ENCODE results near the gene SLC12A7. TPM values are rescaled to one million over a fixed set of nuclear protein-coding genes. Genes with fewer than 3 reads are reported as not detected.
A peak's percentile ranks its signal among the peaks of the same experiment; 100 is the strongest.

SLC12A7 gene
- total RNA-seq, 4 donors from 2014 or later, result 10.6 to 32.2 (median 18.1) TPM

GRCh38 chr5:1035421-1036405 is 76.2 kb downstream of the SLC12A7 start:
- WGBS, 2 donors, result 88 to 96% methylated on average over 14 to 20 of the region's 25 CpGs
- no peak overlapping the region for H3K4me3 ChIP-seq (ENCODE audit: low read depth, poor library complexity, severe bottlenecking)
- intact Hi-C loops (cut with DNase I; ENCODE audit: low total_unique reads), result no loop called here
- DNase-seq (ENCODE audit: low spot score in 2 of 2), result peak in 1 of 2 donors; percentile 83
- TF ChIP-seq CTCF (IDR thresholded peaks at IDR 0.05), result no peak
- no peak for TF ChIP-seq POLR2A (IDR thresholded peaks at IDR 0.05)

- 91 to 98% methylated on average over 2 of the region's 2 CpGs for WGBS, 2 donors
- TF ChIP-seq CTCF (IDR thresholded peaks at IDR 0.05) (no peak), POLR2A (IDR thresholded peaks at IDR 0.05) (no peak)
- no peak overlapping the region for H3K4me3 ChIP-seq (ENCODE audit: low read depth, poor library complexity, severe bottlenecking)
- DNase-seq (ENCODE audit: low spot score in 2 of 2), result no peak
- intact Hi-C loops (cut with DNase I; ENCODE audit: low total_unique reads), result no loop called here
These were observed 76.9 kb downstream of the SLC12A7 start for GRCh38 chr5:1034986-1035385.

GRCh38 chr5:1034421-1034905 is 77.4 kb downstream of the SLC12A7 start:
- WGBS, 2 donors, result 90 to 93% methylated on average over 16 of the region's 17 CpGs
- no peak for TF ChIP-seq POLR2A (IDR thresholded peaks at IDR 0.05)
- no peak for TF ChIP-seq CTCF (IDR thresholded peaks at IDR 0.05)

GRCh38 chr5:1033606-1034420 is 78.0 kb downstream of the SLC12A7 start:
- peak in 1 of 2 donors; percentile 58 for DNase-seq (ENCODE audit: low spot score in 2 of 2)
- TF ChIP-seq POLR2A (IDR thresholded peaks at IDR 0.05) (no peak), CTCF (IDR thresholded peaks at IDR 0.05) (no peak)
- WGBS, 2 donors, result 87 to 89% methylated on average over 25 to 29 of the region's 29 CpGs
- H3K4me3 ChIP-seq (ENCODE audit: low read depth, poor library complexity, severe bottlenecking), result no peak overlapping the region
- intact Hi-C loops (cut with DNase I; ENCODE audit: low total_unique reads), result no loop called here

More at GRCh38 chr5:1034421-1034905, 77.4 kb downstream of the SLC12A7 start:
- DNase-seq (ENCODE audit: low spot score in 2 of 2), result peak in 1 of 2 donors; percentile 74
- H3K4me3 ChIP-seq (ENCODE audit: low read depth, poor library complexity, severe bottlenecking), result no peak overlapping the region
- intact Hi-C loops (cut with DNase I; ENCODE audit: low total_unique reads), result no loop called here

- intact Hi-C loops (cut with DNase I; ENCODE audit: low total_unique reads), result no loop called here
- H3K4me3 ChIP-seq (ENCODE audit: low read depth, poor library complexity, severe bottlenecking), result no peak overlapping the region
- TF ChIP-seq CTCF (IDR thresholded peaks at IDR 0.05), result no peak
- TF ChIP-seq POLR2A (IDR thresholded peaks at IDR 0.05), result no peak
- 93 to 96% methylated on average over 20 to 24 of the region's 26 CpGs for WGBS, 2 donors
- DNase-seq (ENCODE audit: low spot score in 2 of 2), result peak in 1 of 2 donors; percentile 82
These were observed 78.7 kb downstream of the SLC12A7 start for GRCh38 chr5:1033178-1033577.
